Gastrocnemius medialis (tissue), 4 donors: ENCODE results near the gene PIPOX. TPM values are rescaled to one million over a fixed set of nuclear protein-coding genes. Genes with fewer than 3 reads are reported as not detected.

Experiments used
- ATAC-seq, 2 donors: fragments of 150-250 bp; one replicate each; pipeline ENCODE4 v1.9.1; 2016
- DNase-seq, 2 donors: peaks; one replicate each; pipeline ENCODE4 v3.0.0-alpha.2; 2019
- H3K27ac ChIP-seq, 4 donors: fragments of 200-600 bp; sonication (generic); 1 replicate in 1 of 4; 2 replicates in 3 of 4; pipeline ENCODE4 v1.5.1; 2016 to 2018; ENCODE audit warnings: mild to moderate bottlenecking in 2 of 4, moderate library complexity in 1 of 4
- H3K27me3 ChIP-seq, 3 donors: fragments of 200-600 bp; sonication (generic) in 2 of 3; 1 replicate in 1 of 3; 2 replicates in 2 of 3; pipeline versions ENCODE4 v1.5.1 to v1.6.0; 2016 to 2019; ENCODE audit warnings: mild to moderate bottlenecking in 1 of 3, moderate library complexity in 1 of 3
- H3K36me3 ChIP-seq, 2 donors: fragments of 200-600 bp; sonication (generic) in 1 of 2; one replicate each; pipeline ENCODE4 v1.5.1; 2017 to 2018
- H3K4me1 ChIP-seq, 2 donors: fragments of 200-600 bp; sonication (generic) in 1 of 2; one replicate each; pipeline ENCODE4 v1.5.1; 2016 to 2017; ENCODE audit warnings: mild to moderate bottlenecking in 2 of 2
- H3K4me3 ChIP-seq, 4 donors: fragments of 200-600 bp; sonication (generic) in 3 of 4; 1 replicate in 1 of 4; 2 replicates in 3 of 4; pipeline ENCODE4 v1.5.1; 2016 to 2019; ENCODE audit warnings: mild to moderate bottlenecking in 2 of 4
- H3K9me3 ChIP-seq, 3 donors: fragments of 200-600 bp; sonication (generic) in 2 of 3; 1 replicate in 1 of 3; 2 replicates in 2 of 3; pipeline ENCODE4 v1.5.1; 2016 to 2019
- CTCF ChIP-seq, 5 experiments: fragments of 450-650 bp in 3 of 5; fragments of 200-600 bp in 2 of 5; sonication (generic) in 2 of 5; IDR thresholded peaks in 4 of 5; conservative IDR thresholded peaks in 1 of 5; 1 replicate in 4 of 5; 2 replicates in 1 of 5; pipeline ENCODE4 v1.5.1; 2016 to 2019; ENCODE audit warnings: antibody characterized with exemption in 5 of 5, mild to moderate bottlenecking in 3 of 5, moderate library complexity in 3 of 5
- POLR2A ChIP-seq, 2 donors: fragments of 450-650 bp; IDR thresholded peaks; one replicate each; pipeline ENCODE4 v1.6.1; 2017; ENCODE audit warnings: antibody characterized with exemption in 2 of 2, mild to moderate bottlenecking in 2 of 2, moderate library complexity in 2 of 2
- in situ Hi-C, 4 donors: fragments of 200-750 bp; cut with MboI; loops; one replicate each; pipeline versions ENCODE4 v1.15.0 to v1.8.0; 2017; ENCODE audit warnings: low sequenced_read_pairs in 4 of 4
- intact Hi-C: fragments of 100-400 bp; cut with DNase I; formaldehyde crosslinking; loops from one replicate; pipeline ENCODE4 v1.15.1; 2023; ENCODE audit warnings: low total_unique reads
- total RNA-seq, 4 donors: library from RNA; depleted of rRNA; stranded (reverse); fragments of >200 nt; gene quantifications; one replicate each; pipeline versions ENCODE4 v1.1.0 to v1.2.3, GENCODE V29; 2016

The PIPOX gene
- total RNA-seq, 4 donors from 2014 or later, result 0.42 to 2.4 (median 1.1) TPM

DNA sequence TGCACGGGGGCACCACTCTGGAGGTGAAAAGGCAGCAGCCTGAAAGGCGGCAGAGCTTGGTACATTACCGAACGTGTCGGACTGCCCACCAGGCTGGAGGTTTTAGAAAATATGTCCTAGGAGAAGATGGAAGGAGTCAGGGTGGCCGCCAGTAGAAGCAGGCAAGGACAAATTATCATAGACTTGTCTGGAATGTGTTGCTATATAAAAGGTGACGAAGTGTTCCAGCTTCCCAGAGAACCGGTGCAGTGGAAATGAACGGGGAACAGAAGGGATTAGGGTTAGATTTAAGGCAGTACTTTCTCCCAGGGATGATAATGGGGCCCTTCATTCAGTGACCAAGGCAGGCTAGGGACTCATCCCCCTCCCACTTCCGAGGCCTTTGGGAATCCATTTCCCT lies 27.4 kb downstream of the PIPOX start:
- Histone ChIP-seq H3K4me3 (no peak overlapping the region), H3K27ac (peak overlapping the region in 1 of 4 donors; percentile 31), H3K36me3 (peaks cover 0 to 19% of the 10 kb centered on the region in 2 donors), H3K27me3 (no peaks in the 10 kb centered on the region), H3K4me1 (peaks cover 5 to 8% of the 10 kb centered on the region in 2 donors), H3K9me3 (no peaks in the 10 kb centered on the region)
- in situ Hi-C loops, result no loop called here
- no peak for ATAC-seq
- no peak for DNase-seq
- TF ChIP-seq POLR2A (IDR thresholded peaks at IDR 0.05), result no peak
- TF ChIP-seq CTCF (IDR thresholded peaks at IDR 0.05 in 4 of 5, conservative IDR thresholded peaks at IDR 0.05 in 1 of 5), result no peak
- intact Hi-C loops, result no loop called here

DNA sequence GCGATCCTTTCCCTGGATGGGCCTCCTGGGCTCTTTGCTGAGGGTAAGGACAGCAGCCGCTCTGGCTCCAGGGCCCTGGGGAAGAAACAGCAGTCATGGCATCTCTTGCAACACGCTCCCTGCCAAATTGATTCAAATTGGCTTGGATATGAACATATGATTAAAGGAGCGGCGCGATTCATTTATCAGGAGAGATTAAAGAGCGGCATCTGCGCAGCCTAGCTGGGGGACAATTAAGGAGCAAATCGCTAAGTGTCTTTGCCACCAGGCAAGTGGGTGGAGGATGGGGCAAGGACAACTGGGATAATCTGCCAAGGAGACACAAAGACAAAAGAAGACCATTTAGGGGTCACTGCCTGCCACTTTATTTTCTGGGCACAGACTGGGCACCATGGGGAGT lies 27.8 kb downstream of the PIPOX start:
- TF ChIP-seq CTCF (IDR thresholded peaks at IDR 0.05 in 4 of 5, conservative IDR thresholded peaks at IDR 0.05 in 1 of 5) (no peak), POLR2A (IDR thresholded peaks at IDR 0.05) (no peak)
- in situ Hi-C loops, result no loop called here
- intact Hi-C loops, result no loop called here
- Histone ChIP-seq H3K27me3 (no peaks in the 10 kb centered on the region), H3K27ac (peak overlapping the region in 1 of 4 donors; percentile 31), H3K9me3 (no peaks in the 10 kb centered on the region), H3K4me1 (peaks cover 10 to 12% of the 10 kb centered on the region in 2 donors), H3K36me3 (peaks cover 0 to 19% of the 10 kb centered on the region in 2 donors), H3K4me3 (no peak overlapping the region)
- DNase-seq, result no peak
- no peak for ATAC-seq

DNA sequence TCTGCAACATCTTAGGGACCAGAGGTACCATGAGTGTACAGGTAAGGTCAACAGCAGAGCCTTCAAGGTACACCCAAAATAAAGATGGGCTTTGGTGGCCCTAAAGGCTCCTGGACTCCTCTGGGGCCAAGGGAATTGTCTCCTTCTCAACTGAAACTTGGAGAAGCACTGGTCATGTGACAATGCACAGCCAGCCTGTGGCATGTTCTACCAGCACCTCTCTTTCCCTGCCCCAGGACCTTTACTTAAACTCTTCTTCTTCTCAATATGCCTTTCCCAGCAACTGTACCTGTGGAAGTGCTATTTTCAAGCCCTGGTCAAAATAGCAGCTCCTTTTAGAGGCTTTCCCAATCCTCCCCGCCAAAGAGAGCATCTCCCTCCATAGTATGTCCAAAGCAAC lies 28.4 kb downstream of the PIPOX start:
- Histone ChIP-seq H3K27ac (no peak overlapping the region), H3K27me3 (no peaks in the 10 kb centered on the region), H3K4me3 (no peak overlapping the region), H3K4me1 (peaks cover 12 to 13% of the 10 kb centered on the region in 2 donors), H3K9me3 (no peaks in the 10 kb centered on the region), H3K36me3 (peaks cover 0 to 22% of the 10 kb centered on the region in 2 donors)
- ATAC-seq (no peak), DNase-seq (no peak)
- TF ChIP-seq CTCF (IDR thresholded peaks at IDR 0.05 in 4 of 5, conservative IDR thresholded peaks at IDR 0.05 in 1 of 5) (no peak), POLR2A (IDR thresholded peaks at IDR 0.05) (no peak)
- in situ Hi-C loops, result no loop called here
- intact Hi-C loops, result no loop called here

- no peaks in the 10 kb centered on the region for H3K9me3 ChIP-seq
These were observed 30.1 kb downstream of the PIPOX start for GRCh38 chr17:29073045-29073444.

More at GRCh38 chr17:29073045-29073444, 30.1 kb downstream of the PIPOX start:
- Histone ChIP-seq H3K4me3 (no peak overlapping the region), H3K27me3 (no peaks in the 10 kb centered on the region), H3K4me1 (peaks cover 14 to 18% of the 10 kb centered on the region in 2 donors), H3K36me3 (peaks cover 0 to 36% of the 10 kb centered on the region in 2 donors), H3K27ac (no peak overlapping the region)
- no peak for ATAC-seq
- TF ChIP-seq POLR2A (IDR thresholded peaks at IDR 0.05) (no peak), CTCF (IDR thresholded peaks at IDR 0.05 in 4 of 5, conservative IDR thresholded peaks at IDR 0.05 in 1 of 5) (no peak)
- in situ Hi-C loops, result no loop called here
- no peak for DNase-seq
- intact Hi-C loops, result no loop called here
